OCI-LY3 (cell line): ENCODE results near the gene MBTD1.

Experiments
- EZH2phosphoT487 ChIP-seq: fragments of 200-600 bp; shearing (Covaris generic); IDR thresholded peaks from 2 replicates; pipeline ENCODE4 v1.6.1; 2018; ENCODE audit warnings: antibody characterized with exemption, mixed run types, low read depth
- TF ChIP-seq, protein P1 (sequence below): fragments of 200-600, 300-600 bp; sonication (generic); IDR thresholded peaks from 2 replicates; pipeline ENCODE4 v1.5.1; 2014; ENCODE audit warnings: antibody characterized with exemption, low read length, low read depth

DNA sequence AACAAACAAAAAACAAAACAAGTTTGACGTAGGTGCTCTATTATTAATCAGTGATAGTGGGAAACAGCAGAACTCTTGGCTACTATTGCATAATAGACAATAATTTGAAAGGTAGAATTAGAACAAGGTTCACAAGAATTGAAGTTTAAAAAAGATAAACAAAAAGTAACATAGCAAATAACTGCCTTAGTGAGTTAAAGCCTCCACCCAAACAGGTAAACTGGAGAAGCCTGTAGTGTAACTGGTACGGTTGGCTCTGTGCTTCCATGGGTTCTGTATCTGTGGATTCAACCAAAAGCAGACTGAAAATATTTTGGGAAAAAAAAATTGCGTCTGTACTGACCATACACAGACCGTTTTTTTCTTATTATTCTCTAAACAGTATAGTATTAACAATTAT is 38.5 kb downstream of the MBTD1 start:
- TF ChIP-seq, protein P1, sequence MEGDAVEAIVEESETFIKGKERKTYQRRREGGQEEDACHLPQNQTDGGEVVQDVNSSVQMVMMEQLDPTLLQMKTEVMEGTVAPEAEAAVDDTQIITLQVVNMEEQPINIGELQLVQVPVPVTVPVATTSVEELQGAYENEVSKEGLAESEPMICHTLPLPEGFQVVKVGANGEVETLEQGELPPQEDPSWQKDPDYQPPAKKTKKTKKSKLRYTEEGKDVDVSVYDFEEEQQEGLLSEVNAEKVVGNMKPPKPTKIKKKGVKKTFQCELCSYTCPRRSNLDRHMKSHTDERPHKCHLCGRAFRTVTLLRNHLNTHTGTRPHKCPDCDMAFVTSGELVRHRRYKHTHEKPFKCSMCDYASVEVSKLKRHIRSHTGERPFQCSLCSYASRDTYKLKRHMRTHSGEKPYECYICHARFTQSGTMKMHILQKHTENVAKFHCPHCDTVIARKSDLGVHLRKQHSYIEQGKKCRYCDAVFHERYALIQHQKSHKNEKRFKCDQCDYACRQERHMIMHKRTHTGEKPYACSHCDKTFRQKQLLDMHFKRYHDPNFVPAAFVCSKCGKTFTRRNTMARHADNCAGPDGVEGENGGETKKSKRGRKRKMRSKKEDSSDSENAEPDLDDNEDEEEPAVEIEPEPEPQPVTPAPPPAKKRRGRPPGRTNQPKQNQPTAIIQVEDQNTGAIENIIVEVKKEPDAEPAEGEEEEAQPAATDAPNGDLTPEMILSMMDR = no peak
- TF ChIP-seq EZH2phosphoT487 = no peak
